Measurements from ENCODE around the gene ATP8B3.

The ATP8B3 gene

GRCh38 chr19:1776606-1777147 lies 35.4 kb downstream of the ATP8B3 start:
- Histone ChIP-seq H3K9ac (ENCODE audit: low read depth, low read length) (no peak overlapping the region), H3K4me2 (ENCODE audit: insufficient read depth, low read length) (no peak overlapping the region), H3K9me3 (ENCODE audit: insufficient read depth, low read length, severe bottlenecking) (peaks cover under 1% of the 10 kb centered on the region), H3K79me2 (ENCODE audit: insufficient read depth, low read length) (no peaks in the 10 kb centered on the region), H3K4me3 (ENCODE audit: low read depth in 1 of 2, low read length in 2 of 2) (no peak overlapping the region), H3K36me3 (ENCODE audit: insufficient read depth, low read length) (no peaks in the 10 kb centered on the region), H2AFZ (ENCODE audit: low read depth, low read length) (no peak overlapping the region), H3K27ac (ENCODE audit: low read length) (no peak overlapping the region), H3K4me1 (ENCODE audit: insufficient read depth, low read length) (no peaks in the 10 kb centered on the region), H4K20me1 (ENCODE audit: insufficient read depth, low read length) (no peaks in the 10 kb centered on the region), H3K27me3 (ENCODE audit: insufficient read depth, low read length, poor library complexity) (no peaks in the 10 kb centered on the region)
- DNase-seq: no peak
- no peak for TF ChIP-seq CTCF (IDR thresholded peaks at IDR 0.05; ENCODE audit: borderline replicate concordance, extremely low read depth, low read length, poor library complexity, severe bottlenecking)
- TF ChIP-seq EZH2 (IDR thresholded peaks at IDR 0.05; ENCODE audit: borderline replicate concordance, low read depth, low read length, severe bottlenecking): no peak
- ATAC-seq (ENCODE audit: insufficient read depth, low read depth): no peak

- Histone ChIP-seq H3K4me1 (ENCODE audit: insufficient read depth, low read length) (no peaks in the 10 kb centered on the region), H4K20me1 (ENCODE audit: insufficient read depth, low read length) (no peaks in the 10 kb centered on the region), H3K27me3 (ENCODE audit: insufficient read depth, low read length, poor library complexity) (no peaks in the 10 kb centered on the region), H3K36me3 (ENCODE audit: insufficient read depth, low read length) (no peaks in the 10 kb centered on the region), H3K27ac (ENCODE audit: low read length) (no peak overlapping the region), H3K9ac (ENCODE audit: low read depth, low read length) (no peak overlapping the region), H3K9me3 (ENCODE audit: insufficient read depth, low read length, severe bottlenecking) (peaks cover 7% of the 10 kb centered on the region), H2AFZ (ENCODE audit: low read depth, low read length) (no peak overlapping the region), H3K79me2 (ENCODE audit: insufficient read depth, low read length) (no peaks in the 10 kb centered on the region), H3K4me2 (ENCODE audit: insufficient read depth, low read length) (no peak overlapping the region), H3K4me3 (ENCODE audit: low read depth in 1 of 2, low read length in 2 of 2) (no peak overlapping the region)
- ATAC-seq (ENCODE audit: insufficient read depth, low read depth): no peak
- no peak for DNase-seq
- TF ChIP-seq CTCF (IDR thresholded peaks at IDR 0.05; ENCODE audit: borderline replicate concordance, extremely low read depth, low read length, poor library complexity, severe bottlenecking): no peak
- no peak for TF ChIP-seq EZH2 (IDR thresholded peaks at IDR 0.05; ENCODE audit: borderline replicate concordance, low read depth, low read length, severe bottlenecking)
Measured at GRCh38 chr19:1775951-1776605, 36.0 kb downstream of the ATP8B3 start.

- H3K36me3 ChIP-seq (ENCODE audit: insufficient read depth, low read length): no peaks in the 10 kb centered on the region
- no peaks in the 10 kb centered on the region for H4K20me1 ChIP-seq (ENCODE audit: insufficient read depth, low read length)
- no peak overlapping the region for H3K9ac ChIP-seq (ENCODE audit: low read depth, low read length)
- ATAC-seq (ENCODE audit: insufficient read depth, low read depth): peak; percentile 65
- H3K4me3 ChIP-seq (ENCODE audit: low read depth in 1 of 2, low read length in 2 of 2): no peak overlapping the region
- no peak overlapping the region for H3K4me2 ChIP-seq (ENCODE audit: insufficient read depth, low read length)
- no peak overlapping the region for H3K27ac ChIP-seq (ENCODE audit: low read length)
- no peaks in the 10 kb centered on the region for H3K79me2 ChIP-seq (ENCODE audit: insufficient read depth, low read length)
- no peaks in the 10 kb centered on the region for H3K4me1 ChIP-seq (ENCODE audit: insufficient read depth, low read length)
- no peak overlapping the region for H2AFZ ChIP-seq (ENCODE audit: low read depth, low read length)
- TF ChIP-seq CTCF (IDR thresholded peaks at IDR 0.05; ENCODE audit: borderline replicate concordance, extremely low read depth, low read length, poor library complexity, severe bottlenecking): peak; percentile 70
- no peak for TF ChIP-seq EZH2 (IDR thresholded peaks at IDR 0.05; ENCODE audit: borderline replicate concordance, low read depth, low read length, severe bottlenecking)
- peak; percentile 35 for DNase-seq
- peaks cover 11% of the 10 kb centered on the region for H3K9me3 ChIP-seq (ENCODE audit: insufficient read depth, low read length, severe bottlenecking)
- H3K27me3 ChIP-seq (ENCODE audit: insufficient read depth, low read length, poor library complexity): no peaks in the 10 kb centered on the region
Measured at GRCh38 chr19:1774989-1775772, 36.9 kb downstream of the ATP8B3 start.

All from DND-41 (cell line).